ENCODE results near the gene MOB3B.

GRCh38 chr9:27340961-27341511, 188.6 kb downstream of the MOB3B start:
- TF ChIP-seq REST (tag by site-specific recombination; IDR thresholded peaks at IDR 0.05) (no peak), SP2 (tag by site-specific recombination; IDR thresholded peaks at IDR 0.05) (no peak), ZNF274 (IDR thresholded peaks at IDR 0.05; ENCODE audit: low read length) (no peak), ZNF274 (tag by site-specific recombination; IDR thresholded peaks at IDR 0.05; ENCODE audit: borderline replicate concordance) (no peak), CTCF (tag by site-specific recombination; IDR thresholded peaks at IDR 0.05) (no peak), YY1 (tag by site-specific recombination; IDR thresholded peaks at IDR 0.05) (no peak), ZSCAN18 (tag by site-specific recombination; IDR thresholded peaks at IDR 0.05) (no peak), ZNF391 (tag by site-specific recombination; IDR thresholded peaks at IDR 0.05; ENCODE audit: borderline replicate concordance, low read depth) (no peak), ZNF202 (tag by site-specific recombination; IDR thresholded peaks at IDR 0.05; ENCODE audit: borderline replicate concordance) (no peak), ZNF19 (tag by site-specific recombination; IDR thresholded peaks at IDR 0.05; ENCODE audit: low read depth) (no peak), ZBTB7A (tag by site-specific recombination; IDR thresholded peaks at IDR 0.05; ENCODE audit: low read depth) (no peak), ZNF791 (tag by site-specific recombination; IDR thresholded peaks at IDR 0.05) (no peak), ZNF23 (tag by site-specific recombination; IDR thresholded peaks at IDR 0.05; ENCODE audit: borderline replicate concordance) (no peak)

Data from HEK293 (cell line).